Transverse colon (tissue), 4 donors: ENCODE results near the gene TTC19.

Experiments
- EP300 ChIP-seq: sonication (generic); formaldehyde crosslinking; IDR thresholded peaks from one replicate; pipeline ENCODE4 v1.6.1; 2017; ENCODE audit warnings: antibody characterized with exemption, low read depth
- POLR2A ChIP-seq: fragments of 450-650 bp; IDR thresholded peaks from one replicate; pipeline ENCODE4 v1.6.1; 2016; ENCODE audit warnings: antibody characterized with exemption, mild to moderate bottlenecking, moderate library complexity
- POLR2AphosphoS5 ChIP-seq, 3 donors: sonication (generic); formaldehyde crosslinking; IDR thresholded peaks; one replicate each; pipeline ENCODE4 v1.6.1; 2016; ENCODE audit warnings: antibody characterized with exemption in 3 of 3
- TF ChIP-seq, protein P1 (sequence below), 5 experiments: fragments of 200-600 bp in 3 of 5; fragments of 450-650 bp in 2 of 5; sonication (generic) in 3 of 5; IDR thresholded peaks; 1 replicate in 2 of 5; 2 replicates in 3 of 5; pipeline ENCODE4 v1.5.1; 2016 to 2017; ENCODE audit warnings: antibody characterized with exemption in 5 of 5, inconsistent platforms in 3 of 5, mild to moderate bottlenecking in 2 of 5, moderate library complexity in 1 of 5

GRCh38 chr17:15971098-15971678 is 28.4 kb upstream of the TTC19 start:
- TF ChIP-seq, protein P1, sequence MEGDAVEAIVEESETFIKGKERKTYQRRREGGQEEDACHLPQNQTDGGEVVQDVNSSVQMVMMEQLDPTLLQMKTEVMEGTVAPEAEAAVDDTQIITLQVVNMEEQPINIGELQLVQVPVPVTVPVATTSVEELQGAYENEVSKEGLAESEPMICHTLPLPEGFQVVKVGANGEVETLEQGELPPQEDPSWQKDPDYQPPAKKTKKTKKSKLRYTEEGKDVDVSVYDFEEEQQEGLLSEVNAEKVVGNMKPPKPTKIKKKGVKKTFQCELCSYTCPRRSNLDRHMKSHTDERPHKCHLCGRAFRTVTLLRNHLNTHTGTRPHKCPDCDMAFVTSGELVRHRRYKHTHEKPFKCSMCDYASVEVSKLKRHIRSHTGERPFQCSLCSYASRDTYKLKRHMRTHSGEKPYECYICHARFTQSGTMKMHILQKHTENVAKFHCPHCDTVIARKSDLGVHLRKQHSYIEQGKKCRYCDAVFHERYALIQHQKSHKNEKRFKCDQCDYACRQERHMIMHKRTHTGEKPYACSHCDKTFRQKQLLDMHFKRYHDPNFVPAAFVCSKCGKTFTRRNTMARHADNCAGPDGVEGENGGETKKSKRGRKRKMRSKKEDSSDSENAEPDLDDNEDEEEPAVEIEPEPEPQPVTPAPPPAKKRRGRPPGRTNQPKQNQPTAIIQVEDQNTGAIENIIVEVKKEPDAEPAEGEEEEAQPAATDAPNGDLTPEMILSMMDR (IDR thresholded peaks at IDR 0.05): no peak
- TF ChIP-seq POLR2A (no peak), POLR2AphosphoS5 (IDR thresholded peaks at IDR 0.05) (no peak), EP300 (no peak)
